Transverse colon (tissue), 4 donors: ENCODE measurements around the gene PARD6A.

Experiments used
- CTCF ChIP-seq, 5 experiments: fragments of 200-600 bp in 3 of 5; fragments of 450-650 bp in 2 of 5; sonication (generic) in 3 of 5; IDR thresholded peaks; 1 replicate in 2 of 5; 2 replicates in 3 of 5; pipeline ENCODE4 v1.5.1; 2016 to 2017; ENCODE audit warnings: antibody characterized with exemption in 5 of 5, inconsistent platforms in 3 of 5, mild to moderate bottlenecking in 2 of 5, moderate library complexity in 1 of 5
- EP300 ChIP-seq: sonication (generic); formaldehyde crosslinking; IDR thresholded peaks from one replicate; pipeline ENCODE4 v1.6.1; 2017; ENCODE audit warnings: antibody characterized with exemption, low read depth
- POLR2A ChIP-seq: fragments of 450-650 bp; IDR thresholded peaks from one replicate; pipeline ENCODE4 v1.6.1; 2016; ENCODE audit warnings: antibody characterized with exemption, mild to moderate bottlenecking, moderate library complexity
- POLR2AphosphoS5 ChIP-seq, 3 donors: sonication (generic); formaldehyde crosslinking; IDR thresholded peaks; one replicate each; pipeline ENCODE4 v1.6.1; 2016; ENCODE audit warnings: antibody characterized with exemption in 3 of 3

GRCh38 chr16:67644038-67644437, 16.7 kb upstream of the PARD6A start:
- TF ChIP-seq CTCF (IDR thresholded peaks at IDR 0.05) (no peak), POLR2A (no peak), EP300 (no peak), POLR2AphosphoS5 (IDR thresholded peaks at IDR 0.05) (no peak)
